Head of caudate nucleus (tissue), 42 donors: ENCODE results near the gene NSD1.
"Not testable (repeated sequence)": the region's sequence is repeated elsewhere in the genome, so short reads cannot be mapped to it uniquely, and the experiment has no call there.

Experiments used
- DNase-seq, 42 donors: peaks; one replicate each; pipeline versions ENCODE4 v3.0.0 to v3.0.0-alpha.2; 2020 to 2021; ENCODE audit warnings: mixed read lengths in 7 of 42
- intact Hi-C: fragments of 100-400 bp; cut with DNase I; formaldehyde crosslinking; loops from one replicate; pipeline ENCODE4 v1.15.0; 2022

The NSD1 gene

GRCh38 chr5:177328545-177329231 is 195.1 kb downstream of the NSD1 start:
- intact Hi-C loops: no loop called here
- DNase-seq: no peak

GRCh38 chr5:177329883-177330282 is 196.3 kb downstream of the NSD1 start:
- no peak for DNase-seq
- intact Hi-C loops: no loop called here

GRCh38 chr5:177330991-177331842 is 197.6 kb downstream of the NSD1 start:
- intact Hi-C loops: no loop called here
- DNase-seq: peak in 1 of 42 donors; percentile 18

- intact Hi-C loops: no loop called here
- no peak for DNase-seq
These were observed 198.7 kb downstream of the NSD1 start for GRCh38 chr5:177332031-177332895.

- no peak for DNase-seq
- intact Hi-C loops: no loop called here
These were observed 199.3 kb downstream of the NSD1 start for GRCh38 chr5:177332896-177333260.

GRCh38 chr5:177333420-177334154 is 200.0 kb downstream of the NSD1 start:
- DNase-seq: no peak
- intact Hi-C loops: no loop called here

GRCh38 chr5:177334155-177334551 is 200.6 kb downstream of the NSD1 start:
- intact Hi-C loops: no loop called here
- DNase-seq: no peak

- intact Hi-C loops: no loop called here
- no peak for DNase-seq
These were observed 201.5 kb downstream of the NSD1 start for GRCh38 chr5:177334781-177335700.

- DNase-seq: no peak
- intact Hi-C loops: no loop called here
These were observed 202.1 kb downstream of the NSD1 start for GRCh38 chr5:177335701-177336065.

- peak in 2 of 42 donors; percentile 32 to 38 for DNase-seq
- intact Hi-C loops: no loop called here
These were observed 202.5 kb downstream of the NSD1 start for GRCh38 chr5:177336112-177336511.

GRCh38 chr5:177336603-177337494 is 203.3 kb downstream of the NSD1 start:
- intact Hi-C loops: no loop called here
- no peak for DNase-seq

GRCh38 chr5:177338251-177339106 is 204.9 kb downstream of the NSD1 start:
- intact Hi-C loops: no loop called here
- DNase-seq: no peak

- DNase-seq: no peak
- intact Hi-C loops: no loop called here
These were observed 205.6 kb downstream of the NSD1 start for GRCh38 chr5:177339107-177339638.

- intact Hi-C loops, DNase-seq: not testable (repeated sequence)
These were observed 209.4 kb downstream of the NSD1 start for GRCh38 chr5:177343000-177343399.

GRCh38 chr5:177343777-177344176 is 210.2 kb downstream of the NSD1 start:
- intact Hi-C loops: no loop called here
- no peak for DNase-seq

GRCh38 chr5:177344891-177345290 is 211.3 kb downstream of the NSD1 start:
- intact Hi-C loops: no loop called here
- no peak for DNase-seq
